TTC549 (cell line): ENCODE data around the gene ERCC4.

Source experiments
- FAIRE-seq: peaks from 2 replicates; lab custom pipeline; 2012; peaks lifted over from hg19 to GRCh38; lab: Jason Lieb, UNC

ERCC4 gene

GRCh38 chr16:13950821-13951547 lies 31.0 kb downstream of the ERCC4 start:
- no peak for FAIRE-seq

DNA sequence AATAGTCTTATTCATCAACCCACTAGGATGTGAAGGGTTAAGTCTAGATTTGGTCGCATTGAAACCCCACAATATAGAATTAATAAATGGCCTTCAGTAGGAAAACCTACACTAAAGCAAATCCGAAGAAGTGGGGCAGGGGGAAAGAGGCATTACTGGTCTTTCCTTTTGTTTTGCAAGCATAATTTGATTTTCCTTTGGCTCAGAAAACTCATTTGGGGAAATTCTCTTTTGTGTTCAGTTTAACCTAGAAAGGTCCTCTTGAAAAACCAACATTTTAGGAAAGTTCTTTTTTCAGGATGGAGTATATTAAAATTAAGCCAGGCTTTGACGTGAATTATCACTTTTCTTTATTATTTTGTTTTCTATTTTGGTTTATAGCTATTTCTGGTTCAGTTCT lies 31.7 kb downstream of the ERCC4 start:
- no peak for FAIRE-seq

DNA sequence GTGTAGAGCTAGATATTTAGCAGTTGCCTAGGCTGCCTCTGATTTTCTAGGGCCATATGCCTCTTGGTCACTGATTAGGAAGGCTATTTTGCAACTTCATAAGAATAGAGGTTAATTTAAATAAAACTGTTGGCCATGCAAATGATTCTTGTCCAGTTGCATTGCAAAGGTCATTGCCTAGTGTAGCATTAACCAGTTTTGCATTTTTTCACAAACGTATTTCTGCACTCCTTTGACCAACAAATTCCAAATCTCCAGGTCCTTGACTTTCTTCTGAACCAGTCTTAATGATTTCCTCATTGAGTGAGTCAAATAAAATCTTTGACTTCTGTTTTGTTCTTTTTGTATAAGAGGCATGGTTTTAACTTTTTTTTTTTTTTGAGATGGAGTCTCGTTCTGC lies 33.5 kb downstream of the ERCC4 start:
- no peak for FAIRE-seq

DNA sequence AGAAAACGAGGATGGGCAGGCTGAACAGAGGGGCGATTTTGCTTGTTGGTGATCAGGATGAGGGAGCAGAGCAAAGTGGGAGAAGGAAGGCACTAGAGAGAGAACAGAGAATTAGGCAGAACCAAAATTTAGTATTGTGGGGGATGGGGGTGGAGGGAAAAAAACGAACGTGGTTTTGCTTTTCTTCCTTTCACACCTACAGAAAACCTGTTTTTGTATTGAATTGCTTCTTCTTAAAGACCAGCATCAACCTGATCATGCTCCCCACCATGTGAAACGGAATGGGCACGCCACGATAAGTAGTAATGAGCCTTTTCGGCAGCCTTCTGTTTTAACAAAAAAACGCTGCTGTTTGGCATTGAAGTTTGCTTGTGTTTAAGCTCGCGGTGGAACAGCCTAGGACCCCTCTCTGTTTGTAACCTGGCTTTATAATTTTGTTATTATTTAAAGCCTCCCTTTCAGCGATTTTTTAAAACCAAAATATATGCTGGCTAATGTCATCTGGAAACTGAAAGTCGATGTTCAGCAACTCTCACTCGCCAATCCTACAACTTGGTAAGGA lies 36.8 kb downstream of the ERCC4 start:
- no peak for FAIRE-seq

DNA sequence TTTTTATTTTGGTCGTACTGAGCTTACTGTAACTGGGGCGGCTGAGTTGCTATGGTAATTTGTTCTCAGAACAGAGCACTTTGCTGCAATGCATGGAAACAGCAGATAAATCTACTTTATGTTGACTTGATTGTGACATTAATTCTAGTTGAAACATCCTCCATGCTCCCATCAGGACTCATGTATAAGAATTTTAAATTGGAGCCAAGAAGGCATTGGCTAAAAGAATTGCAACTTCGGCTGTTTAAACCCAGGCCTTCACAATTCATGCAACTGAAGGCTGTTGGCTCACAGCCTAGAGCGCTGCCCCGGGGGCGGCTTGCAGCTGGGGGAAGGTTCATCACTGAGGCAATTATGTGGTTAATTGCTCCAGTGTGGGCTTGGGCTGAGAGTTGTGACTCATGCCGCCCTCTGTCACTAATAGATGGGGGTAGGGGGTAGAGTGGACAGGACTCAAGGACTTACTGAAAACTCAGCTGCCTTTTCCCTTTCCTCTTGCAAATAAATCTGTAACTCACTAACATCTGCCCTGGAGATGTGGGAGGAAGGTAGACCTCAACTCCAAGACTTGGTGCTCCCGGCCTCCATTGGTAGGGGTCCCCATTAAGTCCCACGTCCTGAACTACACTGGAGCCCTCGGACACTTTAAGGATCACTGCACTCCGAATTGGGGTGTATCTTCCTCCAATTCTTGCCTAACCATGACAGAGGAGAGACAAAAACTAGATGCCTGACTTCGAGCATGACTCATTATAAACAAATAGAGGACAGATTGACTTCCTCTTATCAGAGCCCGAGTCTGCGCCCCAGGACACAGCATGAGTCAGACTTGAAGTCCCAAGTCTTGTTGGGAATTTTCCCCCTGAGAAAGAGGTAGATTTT lies 37.5 kb downstream of the ERCC4 start:
- FAIRE-seq, result no peak

- no peak for FAIRE-seq
Measured at GRCh38 chr16:13958474-13958873, 38.5 kb downstream of the ERCC4 start.

GRCh38 chr16:13959626-13960025 lies 39.7 kb downstream of the ERCC4 start:
- FAIRE-seq, result no peak

- no peak for FAIRE-seq
Measured at GRCh38 chr16:13961099-13961811, 41.3 kb downstream of the ERCC4 start.

GRCh38 chr16:13962232-13962631 lies 42.3 kb downstream of the ERCC4 start:
- FAIRE-seq, result no peak

- no peak for FAIRE-seq
Measured at GRCh38 chr16:13968835-13969234, 48.9 kb downstream of the ERCC4 start.

GRCh38 chr16:13969711-13970110 lies 49.8 kb downstream of the ERCC4 start:
- FAIRE-seq, result no peak

- no peak for FAIRE-seq
Measured at GRCh38 chr16:13970708-13971422, 50.9 kb downstream of the ERCC4 start.

GRCh38 chr16:13973321-13974023 lies 53.5 kb downstream of the ERCC4 start:
- FAIRE-seq, result no peak

DNA sequence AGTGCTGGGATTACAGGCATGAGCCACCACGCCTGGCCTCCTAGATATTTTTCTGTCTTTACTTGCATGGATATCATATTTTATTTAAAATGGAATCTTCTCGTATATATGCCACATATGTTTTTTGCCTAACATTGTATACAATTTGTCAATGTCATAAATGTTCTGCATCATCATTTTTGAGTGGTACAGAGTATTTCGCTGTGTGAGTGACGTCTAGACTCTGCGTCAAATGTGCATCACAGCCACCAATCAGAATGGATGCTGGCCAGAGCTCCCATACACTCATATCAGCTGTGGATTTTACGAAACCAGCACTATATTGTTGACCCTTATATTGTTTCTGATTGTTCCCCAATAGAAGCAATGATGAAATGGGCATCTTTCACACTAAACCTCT lies 57.2 kb downstream of the ERCC4 start:
- no peak for FAIRE-seq

DNA sequence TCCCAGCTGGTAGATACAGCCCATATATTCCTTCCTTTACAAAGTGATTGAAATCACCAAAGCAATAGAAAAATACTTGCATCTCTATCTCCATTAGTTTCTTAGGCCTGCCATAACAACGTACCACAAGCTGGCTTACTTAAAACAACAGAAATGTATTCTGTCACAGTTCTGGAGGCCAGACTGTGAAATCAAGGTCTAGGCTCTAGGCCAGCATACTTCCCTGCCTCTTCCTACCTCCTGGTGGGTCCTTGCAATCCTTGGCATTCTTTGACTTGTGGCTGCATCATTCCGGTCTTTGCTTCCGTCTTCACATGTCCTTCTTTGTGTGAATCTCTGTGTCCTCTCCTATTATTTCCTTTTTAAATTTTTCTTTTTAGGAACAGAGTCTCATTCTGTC lies 62.5 kb downstream of the ERCC4 start:
- FAIRE-seq, result no peak

DNA sequence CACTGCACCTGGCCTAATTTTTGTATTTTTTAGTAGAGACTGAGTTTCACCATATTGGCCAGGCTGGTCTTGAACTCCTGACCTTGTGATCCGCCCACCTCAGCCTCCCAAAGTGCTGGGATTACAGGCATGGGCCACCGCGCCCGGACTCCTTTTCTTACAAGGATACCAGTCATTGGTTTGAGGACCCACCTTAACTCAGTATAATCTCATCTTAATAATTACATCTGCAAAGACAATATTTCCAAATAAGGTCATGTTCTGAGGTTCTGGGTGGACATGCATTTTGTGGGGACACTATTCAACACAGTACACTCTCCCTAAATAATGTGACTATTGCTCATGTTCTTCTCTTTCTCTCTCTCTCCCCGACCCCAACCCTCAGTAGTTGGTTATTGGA lies 63.7 kb downstream of the ERCC4 start:
- no peak for FAIRE-seq

- no peak for FAIRE-seq
Measured at GRCh38 chr16:13984794-13985193, 64.8 kb downstream of the ERCC4 start.

DNA sequence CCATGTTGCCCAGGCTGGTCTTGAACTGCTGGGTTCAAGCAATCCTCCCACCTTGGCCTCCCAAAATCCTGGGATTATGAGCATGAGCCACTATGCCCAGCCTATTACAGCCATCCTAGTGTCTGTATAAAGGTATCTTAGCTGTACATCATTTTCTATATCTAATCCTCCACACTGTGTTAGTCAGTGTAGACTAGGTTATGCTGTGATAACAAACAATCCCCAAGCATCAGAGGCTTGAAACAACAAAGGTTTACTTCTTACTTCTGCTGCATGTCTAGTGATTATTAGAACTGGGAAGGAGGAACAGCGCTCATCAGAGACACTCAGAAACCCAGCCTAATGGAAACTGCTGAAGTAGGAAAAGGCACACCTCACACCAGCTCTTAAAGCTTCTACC lies 68.1 kb downstream of the ERCC4 start:
- no peak for FAIRE-seq

GRCh38 chr16:13992322-13992721 lies 72.4 kb downstream of the ERCC4 start:
- FAIRE-seq, result no peak

- FAIRE-seq, result no peak
Measured at GRCh38 chr16:13992976-13993375, 73.0 kb downstream of the ERCC4 start.
